GM21381 (cell line): ENCODE measurements around the gene GFPT2.

Experiments
- ATAC-seq: cut with Tn5 transposase; IDR thresholded peaks from one replicate; pipeline ENCODE4 v1.9.1; 2021; ENCODE audit warnings: mild to moderate bottlenecking, moderate library complexity; ENCODE audit not compliant: unreplicated experiment

Gene GFPT2

GRCh38 chr5:180353980-180354452 is 880 bp upstream of the GFPT2 start:
- ATAC-seq, result no peak

DNA sequence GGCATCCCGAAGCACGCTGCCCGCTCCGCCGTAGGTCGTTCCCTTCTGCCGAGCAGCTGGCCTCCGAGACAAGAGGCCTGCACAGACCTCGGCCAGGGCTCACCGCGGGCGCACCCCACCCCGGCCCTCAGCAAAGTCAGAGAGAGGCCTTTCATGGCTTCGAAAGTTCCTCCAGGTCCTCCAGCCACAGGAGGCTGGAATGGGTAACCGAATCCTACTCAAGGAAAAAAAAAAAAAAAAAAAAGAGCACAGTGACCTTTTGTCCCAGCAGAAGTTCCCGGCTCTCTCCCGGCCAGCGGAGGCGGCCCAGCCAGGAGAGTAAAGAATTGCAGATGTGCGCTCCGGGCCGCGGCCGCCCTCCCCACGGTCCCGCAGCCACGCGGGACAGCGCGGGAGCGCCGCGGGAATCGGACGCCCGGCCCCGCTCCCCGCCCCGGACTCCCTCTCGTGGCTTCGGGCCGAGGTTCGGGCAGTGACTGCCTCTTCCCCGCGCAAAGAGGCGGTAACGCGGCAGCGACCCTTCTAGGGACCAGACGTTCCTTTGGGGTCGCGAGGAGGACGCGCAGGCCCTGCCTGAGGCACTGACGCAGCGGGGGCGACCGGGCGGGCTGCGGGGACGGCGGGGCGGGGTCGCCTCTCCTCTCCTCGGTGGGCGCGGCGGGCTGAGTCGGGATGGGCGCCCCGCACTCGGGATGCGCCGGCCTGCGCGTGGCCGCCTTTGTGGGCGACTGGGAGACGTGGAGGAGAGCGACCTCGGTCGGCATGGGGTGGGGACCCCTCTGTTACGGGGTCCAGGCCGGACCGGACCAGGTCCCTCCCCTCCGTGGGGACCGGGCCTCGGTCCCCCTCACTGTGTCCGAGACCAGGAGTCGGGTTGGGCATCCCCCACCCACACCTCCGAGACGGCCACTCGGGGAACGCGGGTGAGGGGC is 754 bp downstream of the GFPT2 start:
- no peak for ATAC-seq

DNA sequence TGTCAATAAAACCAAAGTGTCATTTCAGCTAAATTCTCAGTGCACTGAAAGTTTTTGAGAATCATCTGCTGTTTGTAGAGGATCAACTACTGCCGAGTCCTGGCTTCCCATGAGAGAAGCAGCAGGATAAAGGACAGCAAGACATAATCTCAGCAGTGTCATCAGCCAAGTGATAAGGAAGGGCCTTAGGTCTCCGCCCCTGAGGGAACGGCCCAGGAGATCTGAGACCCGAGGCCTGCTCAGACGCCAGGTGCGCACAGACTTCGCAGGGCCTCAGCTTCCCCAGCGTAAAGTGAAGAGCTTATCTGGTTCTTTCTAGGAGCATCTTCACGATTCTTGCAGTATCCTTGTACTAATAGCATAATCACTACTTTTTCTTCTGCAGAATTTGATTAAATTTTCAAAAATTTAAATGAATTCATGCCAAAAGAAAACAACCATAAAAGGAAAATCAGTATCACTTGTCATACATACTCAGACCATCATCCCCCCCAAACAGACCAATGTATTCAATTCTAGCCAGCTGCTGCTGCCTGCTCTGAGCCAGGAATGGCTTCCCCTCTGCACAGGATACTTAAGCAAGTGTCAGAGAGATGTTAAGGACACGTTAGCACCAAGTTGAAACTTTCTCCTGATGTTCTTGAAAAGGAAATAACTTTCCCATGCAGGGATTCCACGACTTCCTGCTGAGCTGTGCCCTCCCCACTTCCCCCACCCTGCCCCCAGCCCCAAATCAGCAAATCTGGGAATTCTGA is 2.2 kb downstream of the GFPT2 start:
- no peak for ATAC-seq

DNA sequence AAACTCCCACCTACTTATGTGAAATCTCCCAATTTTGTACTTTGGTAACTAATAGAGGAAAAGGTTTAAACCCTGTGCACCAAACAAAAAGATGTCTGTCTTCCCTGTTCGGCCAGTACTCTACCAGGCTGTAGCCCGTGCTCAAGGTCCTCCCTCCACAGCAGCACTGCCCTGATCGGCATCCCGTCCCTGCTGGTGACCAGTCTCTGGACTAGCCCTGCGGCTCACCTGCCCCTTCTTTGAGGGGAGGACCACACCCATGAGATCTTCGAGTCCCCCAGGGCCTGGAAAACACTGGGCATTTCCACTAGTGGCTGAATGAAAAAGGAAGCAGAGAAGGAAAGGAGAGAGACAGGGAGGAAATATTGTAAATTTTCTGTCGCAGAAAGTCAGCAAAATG is 2.8 kb downstream of the GFPT2 start:
- no peak for ATAC-seq

- ATAC-seq, result no peak
Observed at GRCh38 chr5:180349391-180349790, 3.7 kb downstream of the GFPT2 start.

GRCh38 chr5:180348336-180348735 is 4.8 kb downstream of the GFPT2 start:
- ATAC-seq, result no peak

DNA sequence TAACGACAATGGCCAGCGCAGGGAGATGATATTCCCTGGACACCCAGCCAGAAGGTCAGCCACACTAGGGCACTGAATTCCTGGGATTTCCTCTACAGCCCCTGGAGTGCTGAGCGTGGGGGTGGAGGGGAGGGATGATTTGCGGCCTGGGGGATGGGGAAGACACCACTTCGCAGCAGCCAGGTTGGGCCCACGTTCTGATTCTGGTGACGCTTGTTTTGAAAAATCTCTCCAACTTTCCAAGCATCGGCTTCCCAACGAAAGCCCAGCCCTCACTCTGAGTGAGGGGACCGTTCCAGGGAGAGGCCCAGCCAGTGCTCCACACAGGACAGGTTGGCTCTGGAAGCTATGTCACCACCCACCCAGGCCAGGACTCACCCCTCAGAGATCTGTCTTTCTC is 5.4 kb downstream of the GFPT2 start:
- no peak for ATAC-seq

DNA sequence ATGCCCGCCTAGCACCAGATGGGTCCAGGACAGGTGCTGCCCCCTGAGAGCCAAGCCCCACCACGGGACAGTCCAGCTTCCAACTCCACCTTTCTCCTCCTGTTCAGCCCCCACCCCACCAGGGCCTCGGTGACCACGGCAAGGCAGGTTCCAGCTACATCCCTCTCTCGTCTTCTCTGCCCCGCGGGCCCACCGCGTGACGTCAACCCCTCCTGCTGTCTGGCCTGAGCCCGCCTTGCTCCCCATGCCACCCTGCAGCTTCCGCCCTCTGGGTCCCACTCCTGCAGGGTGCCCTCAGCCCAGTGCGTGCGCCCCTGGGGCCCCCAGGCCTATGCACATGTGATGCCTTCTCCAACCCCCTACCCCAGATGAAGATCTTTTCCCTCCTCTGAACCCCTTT is 6.8 kb downstream of the GFPT2 start:
- no peak for ATAC-seq

DNA sequence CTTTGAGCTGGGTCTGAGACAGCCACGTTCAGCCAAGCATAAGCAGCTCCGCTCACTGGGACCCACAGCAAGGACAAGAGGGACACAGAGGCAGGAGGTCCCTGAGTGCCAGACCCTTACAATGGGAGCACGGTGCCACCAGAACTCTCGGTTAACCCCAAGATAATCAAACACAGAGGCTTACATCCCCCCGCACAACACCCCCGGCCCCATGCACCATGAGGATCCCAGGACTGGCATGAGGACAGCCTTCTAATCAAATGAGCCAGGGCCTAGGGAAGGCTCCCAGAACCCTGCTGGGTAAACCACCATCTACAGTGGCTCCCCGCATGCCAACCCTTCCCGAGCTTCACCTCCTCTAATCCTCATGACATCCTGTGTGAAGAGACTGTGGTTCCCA is 7.4 kb downstream of the GFPT2 start:
- no peak for ATAC-seq

DNA sequence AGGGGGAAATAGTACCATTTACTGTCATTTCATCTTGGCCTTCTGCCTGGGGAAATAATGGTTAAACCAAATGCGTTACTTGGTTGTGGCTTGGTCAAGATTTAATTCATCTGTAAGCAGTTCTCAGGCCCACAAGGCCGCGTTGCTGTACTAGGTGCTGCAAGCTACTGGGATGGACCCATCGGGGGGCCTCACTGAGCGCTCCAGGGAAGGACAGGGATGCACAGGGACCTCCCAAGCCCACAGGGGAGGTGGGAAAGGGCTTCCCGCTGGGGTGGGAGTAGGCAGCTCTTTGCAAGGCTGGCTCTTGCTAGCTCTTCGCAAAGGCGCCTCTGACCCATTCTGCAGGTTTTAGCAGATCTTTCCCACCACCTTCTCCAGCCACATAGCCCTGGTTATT is 8.0 kb downstream of the GFPT2 start:
- no peak for ATAC-seq

GRCh38 chr5:180344696-180344999 is 8.5 kb downstream of the GFPT2 start:
- no peak for ATAC-seq

- ATAC-seq, result no peak
Observed at GRCh38 chr5:180343831-180344695, 9.1 kb downstream of the GFPT2 start.

DNA sequence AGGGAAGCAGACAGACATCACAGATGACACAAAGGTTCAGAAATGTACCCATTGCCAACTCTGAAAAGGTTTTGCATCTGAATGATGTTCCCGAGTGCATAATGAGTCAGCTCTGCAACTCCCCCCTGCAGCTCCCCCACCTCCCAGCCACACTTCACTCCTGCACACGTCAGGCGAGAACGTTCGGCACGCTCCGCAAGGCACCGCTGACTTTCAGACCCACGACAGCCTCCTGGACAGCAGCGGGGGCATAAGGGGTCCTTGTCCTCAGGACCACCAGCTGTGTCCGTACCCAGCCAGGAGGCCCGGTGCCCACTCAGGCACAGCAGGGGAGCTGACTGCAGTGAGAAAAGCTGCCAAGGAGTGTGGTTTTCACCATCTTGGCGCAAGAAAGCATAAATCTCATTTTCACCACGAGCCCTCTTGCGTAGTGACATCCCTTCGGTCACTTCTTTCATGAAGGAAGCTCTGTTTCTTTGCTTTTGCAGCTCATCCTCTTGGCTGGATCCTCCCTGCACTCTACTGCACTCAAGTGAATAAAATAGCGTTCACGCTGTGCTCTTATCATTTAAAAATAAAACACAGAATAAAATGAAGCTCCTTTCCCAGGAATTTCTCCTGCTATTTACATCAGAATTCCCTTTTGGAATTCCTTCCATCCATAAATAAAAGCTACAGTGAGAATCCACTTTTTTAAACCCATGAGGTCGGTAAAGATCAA is 9.9 kb downstream of the GFPT2 start:
- no peak for ATAC-seq

- ATAC-seq, result no peak
Observed at GRCh38 chr5:180341595-180341994, 11.5 kb downstream of the GFPT2 start.

DNA sequence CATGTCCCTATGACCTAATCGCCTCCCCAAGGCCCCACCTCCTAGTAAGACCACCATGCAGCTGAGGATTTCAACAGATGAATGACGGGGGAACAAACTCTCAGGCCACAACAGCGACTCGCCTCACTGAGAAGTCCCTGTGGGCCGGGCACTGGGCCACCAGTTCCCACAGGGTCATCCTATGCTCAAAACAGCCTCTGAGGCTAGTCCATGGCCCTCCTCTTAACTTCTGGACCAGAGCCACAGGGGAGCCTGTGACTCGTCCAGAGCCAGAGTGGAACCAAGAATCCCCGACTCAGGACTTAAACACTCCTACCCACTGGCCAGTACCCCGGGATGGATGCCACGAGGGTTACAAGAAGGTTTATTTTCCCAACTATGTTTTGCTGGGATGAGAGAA is 12.3 kb downstream of the GFPT2 start:
- ATAC-seq, result no peak

DNA sequence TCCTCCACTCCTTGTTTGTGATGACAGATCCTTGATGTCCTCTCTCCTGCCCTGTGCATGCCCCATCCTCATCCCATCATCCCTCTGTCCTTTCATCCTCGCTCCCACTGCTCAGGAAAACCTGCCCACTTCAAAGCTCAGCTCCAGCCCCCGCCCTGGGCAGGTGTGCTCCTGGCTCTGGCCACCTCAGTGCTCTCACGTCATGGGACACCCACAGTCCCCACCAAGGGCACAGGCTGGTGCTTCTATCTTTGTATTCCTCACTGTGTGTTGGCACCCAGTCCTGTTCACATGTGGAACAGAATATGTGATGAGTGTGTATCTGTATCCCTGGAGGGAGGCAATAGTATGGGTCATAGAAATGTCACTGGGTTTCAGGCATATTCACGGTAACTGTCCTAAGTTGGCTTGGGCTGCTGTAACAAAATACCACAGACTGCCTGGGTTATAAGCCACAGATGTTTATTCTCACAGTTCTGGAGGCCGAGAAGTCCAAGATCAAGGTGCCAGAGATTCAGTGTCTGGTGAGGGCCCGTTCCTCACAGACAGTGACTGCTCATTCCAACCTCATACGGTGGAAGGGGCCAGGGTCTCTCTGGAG is 13.5 kb downstream of the GFPT2 start:
- no peak for ATAC-seq

DNA sequence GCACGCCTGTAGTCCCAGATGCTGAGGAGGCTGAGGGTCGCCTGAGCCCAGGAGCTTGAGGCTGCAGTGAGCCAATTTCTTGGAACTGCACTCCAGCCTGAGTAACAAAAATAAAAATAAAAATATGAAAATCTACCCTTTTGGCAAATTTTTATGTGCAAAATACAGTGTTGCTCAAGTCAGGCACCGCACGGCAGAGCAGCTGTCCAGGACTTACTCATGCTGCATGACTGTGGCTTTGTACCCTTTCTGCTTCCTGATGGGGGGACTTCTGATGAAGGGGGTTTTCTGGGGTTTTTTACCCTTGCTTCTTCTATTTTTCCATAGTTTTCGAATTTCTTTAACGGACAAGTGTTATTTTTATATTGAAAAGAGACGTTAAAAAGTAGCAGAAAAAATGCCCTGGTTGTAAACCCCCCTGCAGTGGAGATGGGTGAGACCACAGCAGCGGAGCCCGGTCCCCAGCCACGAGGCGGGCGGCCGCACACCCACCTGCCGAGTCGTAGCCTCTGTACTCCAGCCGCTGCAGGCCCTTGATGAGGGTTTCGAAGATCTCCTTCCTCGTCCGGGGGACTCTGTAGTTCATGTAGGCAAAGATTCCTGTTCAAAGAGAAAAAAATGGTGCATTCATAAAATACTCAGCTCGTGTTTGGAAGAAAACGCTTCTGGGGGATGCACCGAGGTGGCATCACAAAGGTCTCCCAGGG is 15.0 kb downstream of the GFPT2 start:
- ATAC-seq, result no peak

GRCh38 chr5:180336234-180337020 is 16.7 kb downstream of the GFPT2 start:
- no peak for ATAC-seq
